IMR-90 (cell line): ENCODE results near the gene TAGLN. TPM values are rescaled to one million over a fixed set of nuclear protein-coding genes. Genes with fewer than 3 reads are reported as not detected.
"Not testable (repeated sequence)": the region's sequence is repeated elsewhere in the genome, so short reads cannot be mapped to it uniquely, and the experiment has no call there.

Source experiments
- ATAC-seq: fragments of 200-7000 bp; cut with Tn5 transposase; 2 replicates; pipeline ENCODE4 v1.9.1; 2020; ENCODE audit warnings: low read depth, mild to moderate bottlenecking, moderate library complexity
- BruUV-seq: library from RNA; stranded (reverse); fragments of 400-500 nt; replicated peaks from 2 replicates; lab custom pipeline; 2021; lab: Mats Ljungman, UMichigan
- CTCF ChIA-PET: fragments of 300-600 bp; formaldehyde crosslinking; extraction: SDS; loops from one replicate; lab custom pipeline; 2021; ENCODE audit warnings: antibody characterized with exemption; lab: Yijun Ruan, JAX
- POLR2A ChIA-PET: fragments of 300-600 bp; sonication (Branson Sonifier 250); formaldehyde crosslinking; loops from one replicate; lab custom pipeline; 2022; ENCODE audit warnings: antibody characterized with exemption; ENCODE audit not compliant: unreplicated experiment; lab: Charles Lee
- DNase-seq: peaks from one replicate; pipeline ENCODE4 v3.0.0; 2013
- H2AFZ ChIP-seq: replicated peaks from 2 replicates; pipeline ENCODE3; 2013; ENCODE audit warnings: low read length, mild to moderate bottlenecking; ENCODE audit not compliant: poor library complexity
- H2AK5ac ChIP-seq: 2 replicates; pipeline ENCODE4 v1.6.1; 2013; ENCODE audit warnings: low read depth, low read length, inconsistent platforms
- H2AK9ac ChIP-seq: replicated peaks from 2 replicates; pipeline ENCODE3; 2013; ENCODE audit warnings: mild to moderate bottlenecking, low read depth, low read length, moderate library complexity; ENCODE audit not compliant: poor library complexity
- H2BK120ac ChIP-seq: 2 replicates; pipeline ENCODE4 v1.6.1; 2013; ENCODE audit warnings: low read depth, low read length, inconsistent platforms
- H2BK15ac ChIP-seq: 3 replicates; pipeline ENCODE4 v1.6.1; 2013; ENCODE audit warnings: low read depth, low read length, inconsistent platforms
- H2BK20ac ChIP-seq: 2 replicates; pipeline ENCODE4 v1.6.1; 2013; ENCODE audit warnings: low read depth, mild to moderate bottlenecking, inconsistent platforms, low read length, moderate library complexity
- H2BK5ac ChIP-seq: 2 replicates; pipeline ENCODE4 v1.6.1; 2013; ENCODE audit warnings: mild to moderate bottlenecking, low read depth, low read length, inconsistent platforms; ENCODE audit not compliant: poor library complexity, severe bottlenecking
- H3K14ac ChIP-seq: replicated peaks from 2 replicates; pipeline ENCODE4 v1.6.1; 2013; ENCODE audit warnings: low read depth, low read length, inconsistent platforms
- H3K18ac ChIP-seq: 2 replicates; pipeline ENCODE4 v1.6.1; 2013; ENCODE audit warnings: low read depth, low read length, control low read depth
- H3K23ac ChIP-seq: 2 replicates; pipeline ENCODE4 v1.6.1; 2013; ENCODE audit warnings: low read depth, low read length, inconsistent platforms
- H3K27ac ChIP-seq: 2 replicates; pipeline ENCODE4 v1.5.1; 2013; ENCODE audit warnings: mild to moderate bottlenecking, control low read depth, low read length; ENCODE audit not compliant: insufficient read depth
- H3K27me3 ChIP-seq: 2 replicates; pipeline ENCODE4 v1.6.1; 2013; ENCODE audit warnings: low read length; ENCODE audit not compliant: control insufficient read depth, insufficient read depth
- H3K36me3 ChIP-seq: 2 replicates; pipeline ENCODE4 v1.6.1; 2013; ENCODE audit warnings: low read length, mixed read lengths; ENCODE audit not compliant: control insufficient read depth, insufficient read depth
- H3K4ac ChIP-seq: 2 replicates; pipeline ENCODE4 v1.6.1; 2013; ENCODE audit warnings: low read depth, low read length, inconsistent platforms
- H3K4me1 ChIP-seq: 2 replicates; pipeline ENCODE4 v1.6.1; 2013; ENCODE audit warnings: low read length, mixed read lengths; ENCODE audit not compliant: control insufficient read depth, insufficient read depth
- H3K4me2 ChIP-seq: 2 replicates; pipeline ENCODE4 v1.6.1; 2013; ENCODE audit warnings: low read depth, mild to moderate bottlenecking, control low read depth, low read length, moderate library complexity
- H3K4me3 ChIP-seq: 2 replicates; pipeline ENCODE4 v1.5.1; 2013; ENCODE audit warnings: low read depth, mild to moderate bottlenecking, control low read depth, low read length, moderate library complexity; ENCODE audit not compliant: insufficient read depth
- H3K56ac ChIP-seq: 2 replicates; pipeline ENCODE4 v1.6.1; 2013; ENCODE audit warnings: low read length, inconsistent platforms; ENCODE audit not compliant: insufficient read depth; ENCODE audit errors: extremely low read depth
- H3K79me1 ChIP-seq, 2 experiments: 2 replicates each; pipeline ENCODE4 v1.6.1; 2013; ENCODE audit warnings: low read length in 2 of 2, inconsistent platforms in 1 of 2, low read depth in 1 of 2
- H3K9ac ChIP-seq: 2 replicates; pipeline ENCODE4 v1.6.1; 2013; ENCODE audit warnings: low read depth, low read length, control low read depth
- H3K9me1 ChIP-seq: 2 replicates; pipeline ENCODE4 v1.6.1; 2013; ENCODE audit warnings: low read length, inconsistent platforms; ENCODE audit not compliant: insufficient read depth
- H3K9me3 ChIP-seq: 2 replicates; pipeline ENCODE4 v1.6.1; 2013; ENCODE audit warnings: low read length; ENCODE audit not compliant: control insufficient read depth, insufficient read depth
- H4K20me1 ChIP-seq: 2 replicates; pipeline ENCODE4 v1.6.1; 2013; ENCODE audit warnings: low read length, inconsistent platforms; ENCODE audit not compliant: insufficient read depth
- H4K5ac ChIP-seq: 2 replicates; pipeline ENCODE4 v1.6.1; 2013; ENCODE audit warnings: mild to moderate bottlenecking, low read depth, low read length, control low read depth
- H4K8ac ChIP-seq, 2 experiments: 2 replicates each; pipeline ENCODE4 v1.6.1; 2013; ENCODE audit warnings: low read depth in 2 of 2, low read length in 2 of 2, control low read depth in 1 of 2, inconsistent platforms in 1 of 2
- H4K91ac ChIP-seq: 2 replicates; pipeline ENCODE4 v1.6.1; 2013; ENCODE audit warnings: low read depth, low read length, inconsistent platforms; ENCODE audit not compliant: insufficient read depth
- WGBS, 2 experiments: methylation state at CpG; one replicate each; pipeline versions ENCODE4 v1.1.5 to v1.1.7; 2013; ENCODE audit warnings: missing lambda C conversion rate in 2 of 2; ENCODE audit not compliant: insufficient read length in 1 of 2; ENCODE audit errors: extremely low coverage in 2 of 2; 5-methylcytosine and 5-hydroxymethylcytosine counted together
- dilution Hi-C: fragments of 300-500 bp; cut with HindIII; formaldehyde crosslinking; loops from one replicate; pipeline ENCODE4 v1.14.3; 2018; ENCODE audit warnings: low sequenced_read_pairs; ENCODE audit not compliant: unreplicated experiment
- in situ Hi-C: fragments of 300-500 bp; cut with MboI; formaldehyde crosslinking; loops from 3 replicates; pipeline ENCODE4 v1.14.3; 2019; ENCODE audit warnings: low sequenced_read_pairs, inconsistent platforms, mixed read lengths
- intact Hi-C: fragments of 100-400 bp; cut with micrococcal nuclease; formaldehyde crosslinking; loops from 2 replicates; pipeline ENCODE4 v1.10.0; 2022
- polyA plus RNA-seq, 3 experiments: library from polyadenylated mRNA; depleted of rRNA; stranded (reverse); fragments of >200 nt; gene quantifications; 2 replicates each; pipeline ENCODE4 v1.2.3, GENCODE V29; 2012; ENCODE audit warnings: low replicate concordance in 1 of 3
- total RNA-seq: library from RNA; depleted of rRNA; stranded (reverse); fragments of >200 nt; gene quantifications from 2 replicates; pipeline ENCODE4 v1.2.3, GENCODE V29; 2012

Gene TAGLN
- total and polyA plus RNA-seq, 2 of the 4 experiments (the other 2 are of a cell fraction) = 2,558 to 3,760 TPM

- not testable (repeated sequence) for BruUV-seq
Observed at GRCh38 chr11:117183178-117183577, 16.0 kb upstream of the TAGLN start.

More at GRCh38 chr11:117183178-117183577, 16.0 kb upstream of the TAGLN start:
- H4K20me1 ChIP-seq, intact Hi-C loops, dilution Hi-C loops, CTCF ChIA-PET, H3K9ac ChIP-seq, H3K9me1 ChIP-seq, H3K27me3 ChIP-seq, H3K27ac ChIP-seq, H2AK5ac ChIP-seq, H2BK15ac ChIP-seq, POLR2A ChIA-PET, H3K56ac ChIP-seq, H4K8ac ChIP-seq, H4K5ac ChIP-seq, H3K9me3 ChIP-seq, H3K18ac ChIP-seq, ATAC-seq, H2BK5ac ChIP-seq, H2BK120ac ChIP-seq, H3K4ac ChIP-seq, H2AK9ac ChIP-seq, H4K91ac ChIP-seq, H3K23ac ChIP-seq, H2AFZ ChIP-seq, H3K14ac ChIP-seq, H3K4me2 ChIP-seq, H2BK20ac ChIP-seq, DNase-seq, in situ Hi-C loops, H3K4me3 ChIP-seq: not testable (repeated sequence)
- Histone ChIP-seq H3K36me3 (peaks cover 40% of the 10 kb centered on the region), H3K79me1 (peaks cover 21 to 28% of the 10 kb centered on the region in 2 experiments), H3K4me1 (peaks cover 10% of the 10 kb centered on the region)
- WGBS, 2 experiments = 100% methylated on average over 4 of the region's 13 CpGs; no CpG with 5 or more reads in 1 of the 2 experiments
